ENCODE measurements around the gene GSG1L.
"Not testable (repeated sequence)": the region's sequence is repeated elsewhere in the genome, so short reads cannot be mapped to it uniquely, and the experiment has no call there.

Gene GSG1L

GRCh38 chr16:27942071-27942470 lies 121.4 kb downstream of the GSG1L start:
- not testable (repeated sequence) for DNase-seq

- DNase-seq = no peak
Measured at GRCh38 chr16:27935076-27935475, 128.4 kb downstream of the GSG1L start.

- no peak for DNase-seq
Measured at GRCh38 chr16:27932542-27933135, 130.9 kb downstream of the GSG1L start.

GRCh38 chr16:27929818-27930217 lies 133.7 kb downstream of the GSG1L start:
- no peak for DNase-seq

GRCh38 chr16:27928542-27928941 lies 135.0 kb downstream of the GSG1L start:
- no peak for DNase-seq

- DNase-seq = no peak
Measured at GRCh38 chr16:27927266-27927901, 136.1 kb downstream of the GSG1L start.

- DNase-seq = no peak
Measured at GRCh38 chr16:27925612-27926011, 137.9 kb downstream of the GSG1L start.

GRCh38 chr16:27924411-27925118 lies 138.9 kb downstream of the GSG1L start:
- no peak for DNase-seq

GRCh38 chr16:27923751-27924150 lies 139.8 kb downstream of the GSG1L start:
- DNase-seq = no peak

- DNase-seq = no peak
Measured at GRCh38 chr16:27922433-27922832, 141.1 kb downstream of the GSG1L start.

GRCh38 chr16:27921134-27921533 lies 142.4 kb downstream of the GSG1L start:
- DNase-seq = no peak

- DNase-seq = no peak
Measured at GRCh38 chr16:27920391-27920891, 143.1 kb downstream of the GSG1L start.

- DNase-seq = no peak
Measured at GRCh38 chr16:27918755-27919154, 144.8 kb downstream of the GSG1L start.

GRCh38 chr16:27917949-27918348 lies 145.6 kb downstream of the GSG1L start:
- DNase-seq = no peak

GRCh38 chr16:27911486-27911885 lies 152.0 kb downstream of the GSG1L start:
- DNase-seq = no peak

GRCh38 chr16:27907457-27907972 lies 156.0 kb downstream of the GSG1L start:
- DNase-seq = no peak

GRCh38 chr16:27906883-27907282 lies 156.6 kb downstream of the GSG1L start:
- DNase-seq = no peak

GRCh38 chr16:27903046-27903655 lies 160.4 kb downstream of the GSG1L start:
- no peak for DNase-seq

GRCh38 chr16:27902551-27902950 lies 161.0 kb downstream of the GSG1L start:
- no peak for DNase-seq

GRCh38 chr16:27901956-27902355 lies 161.6 kb downstream of the GSG1L start:
- DNase-seq = no peak

- DNase-seq = no peak
Measured at GRCh38 chr16:27899736-27900135, 163.8 kb downstream of the GSG1L start.

GRCh38 chr16:27894386-27894785 lies 169.1 kb downstream of the GSG1L start:
- DNase-seq = no peak

- DNase-seq = no peak
Measured at GRCh38 chr16:27892879-27893278, 170.6 kb downstream of the GSG1L start.
